ENCODE results near the gene PRPF8.

The PRPF8 gene

GRCh38 chr17:1684378-1685189 is at the start of gene PRPF8:
PRPF8 (minus strand) TSS chr17:1684867; CDS start chr17:1684571, 296 bp downstream.
- H3K36me3 Mint-ChIP-seq = peaks cover 52% of the 10 kb centered on the region
- peaks cover 37% of the 10 kb centered on the region for H3K4me1 Mint-ChIP-seq
- peak; percentile 100 for ATAC-seq
- peak within 1 kb of the TSS; percentile 92 for H3K4me3 Mint-ChIP-seq
- no peaks in the 10 kb centered on the region for H3K27me3 Mint-ChIP-seq
- H3K27ac Mint-ChIP-seq = peak within 1 kb of the TSS; percentile 96
- no peaks in the 10 kb centered on the region for H3K9me3 Mint-ChIP-seq

GRCh38 chr17:1733759-1734158 is 49.1 kb upstream of the PRPF8 start:
- Mint-ChIP-seq H3K9me3 (no peaks in the 10 kb centered on the region), H3K27me3 (no peaks in the 10 kb centered on the region), H3K27ac (peak overlapping the region; percentile 77), H3K4me3 (no peak overlapping the region), H3K4me1 (peaks cover 53% of the 10 kb centered on the region), H3K36me3 (peaks cover 57% of the 10 kb centered on the region)
- ATAC-seq = no peak

GRCh38 chr17:1732833-1733321 is 48.2 kb upstream of the PRPF8 start:
- ATAC-seq = peak; percentile 87
- no peaks in the 10 kb centered on the region for H3K27me3 Mint-ChIP-seq
- H3K4me1 Mint-ChIP-seq = peaks cover 62% of the 10 kb centered on the region
- peak overlapping the region; percentile 56 for H3K4me3 Mint-ChIP-seq
- peaks cover 57% of the 10 kb centered on the region for H3K36me3 Mint-ChIP-seq
- H3K27ac Mint-ChIP-seq = peak overlapping the region; percentile 77
- H3K9me3 Mint-ChIP-seq = no peaks in the 10 kb centered on the region

- Mint-ChIP-seq H3K36me3 (peaks cover 55% of the 10 kb centered on the region), H3K27me3 (no peaks in the 10 kb centered on the region), H3K27ac (peak overlapping the region; percentile 77), H3K4me1 (peaks cover 66% of the 10 kb centered on the region), H3K4me3 (peak overlapping the region; percentile 56), H3K9me3 (no peaks in the 10 kb centered on the region)
- ATAC-seq = no peak
Measured at GRCh38 chr17:1732241-1732832, 47.7 kb upstream of the PRPF8 start.

GRCh38 chr17:1731194-1731506 is 46.5 kb upstream of the PRPF8 start:
- H3K4me1 Mint-ChIP-seq = peaks cover 68% of the 10 kb centered on the region
- no peaks in the 10 kb centered on the region for H3K9me3 Mint-ChIP-seq
- no peak overlapping the region for H3K27ac Mint-ChIP-seq
- peaks cover 45% of the 10 kb centered on the region for H3K36me3 Mint-ChIP-seq
- H3K4me3 Mint-ChIP-seq = no peak overlapping the region
- no peak for ATAC-seq
- H3K27me3 Mint-ChIP-seq = no peaks in the 10 kb centered on the region

- Mint-ChIP-seq H3K9me3 (no peaks in the 10 kb centered on the region), H3K36me3 (peaks cover 43% of the 10 kb centered on the region), H3K27ac (peak overlapping the region; percentile 36), H3K4me1 (peaks cover 72% of the 10 kb centered on the region), H3K4me3 (no peak overlapping the region), H3K27me3 (no peaks in the 10 kb centered on the region)
- ATAC-seq = no peak
Measured at GRCh38 chr17:1730326-1731193, 45.9 kb upstream of the PRPF8 start.

- Mint-ChIP-seq H3K27me3 (no peaks in the 10 kb centered on the region), H3K27ac (peak overlapping the region; percentile 36), H3K9me3 (no peaks in the 10 kb centered on the region), H3K4me3 (peak overlapping the region; percentile 30), H3K4me1 (peaks cover 76% of the 10 kb centered on the region), H3K36me3 (peaks cover 43% of the 10 kb centered on the region)
- ATAC-seq = no peak
Measured at GRCh38 chr17:1729966-1730325, 45.3 kb upstream of the PRPF8 start.

- Mint-ChIP-seq H3K27ac (peak overlapping the region; percentile 16), H3K4me1 (peaks cover 68% of the 10 kb centered on the region)
- ATAC-seq = no peak
Measured at GRCh38 chr17:1727876-1728630, 43.4 kb upstream of the PRPF8 start.

GRCh38 chr17:1727258-1727789 is 42.7 kb upstream of the PRPF8 start:
- no peaks in the 10 kb centered on the region for H3K27me3 Mint-ChIP-seq
- H3K9me3 Mint-ChIP-seq = no peaks in the 10 kb centered on the region
- no peak overlapping the region for H3K4me3 Mint-ChIP-seq
- H3K27ac Mint-ChIP-seq = peak overlapping the region; percentile 16
- peaks cover 68% of the 10 kb centered on the region for H3K4me1 Mint-ChIP-seq
- no peak for ATAC-seq
- peaks cover 31% of the 10 kb centered on the region for H3K36me3 Mint-ChIP-seq

More at GRCh38 chr17:1727876-1728630, 43.4 kb upstream of the PRPF8 start:
- Mint-ChIP-seq H3K9me3 (no peaks in the 10 kb centered on the region), H3K4me3 (no peak overlapping the region), H3K36me3 (peaks cover 31% of the 10 kb centered on the region), H3K27me3 (no peaks in the 10 kb centered on the region)

- H3K4me3 Mint-ChIP-seq = no peak overlapping the region
Measured at GRCh38 chr17:1726626-1727257, 42.1 kb upstream of the PRPF8 start.

GRCh38 chr17:1725642-1726511 is 41.2 kb upstream of the PRPF8 start:
- Mint-ChIP-seq H3K4me1 (peaks cover 73% of the 10 kb centered on the region), H3K36me3 (peaks cover 31% of the 10 kb centered on the region), H3K4me3 (peak overlapping the region; percentile 81)

More at GRCh38 chr17:1726626-1727257, 42.1 kb upstream of the PRPF8 start:
- Mint-ChIP-seq H3K27me3 (no peaks in the 10 kb centered on the region), H3K36me3 (peaks cover 31% of the 10 kb centered on the region), H3K27ac (no peak overlapping the region), H3K4me1 (peaks cover 70% of the 10 kb centered on the region), H3K9me3 (no peaks in the 10 kb centered on the region)
- ATAC-seq = no peak

GRCh38 chr17:1724869-1725641 is 40.4 kb upstream of the PRPF8 start:
- Mint-ChIP-seq H3K36me3 (peaks cover 30% of the 10 kb centered on the region), H3K27ac (peak overlapping the region; percentile 99), H3K27me3 (no peaks in the 10 kb centered on the region), H3K9me3 (no peaks in the 10 kb centered on the region), H3K4me3 (peak overlapping the region; percentile 81), H3K4me1 (peaks cover 78% of the 10 kb centered on the region)
- ATAC-seq = peak; percentile 71

More at GRCh38 chr17:1725642-1726511, 41.2 kb upstream of the PRPF8 start:
- no peaks in the 10 kb centered on the region for H3K27me3 Mint-ChIP-seq
- peak overlapping the region; percentile 99 for H3K27ac Mint-ChIP-seq
- ATAC-seq = no peak
- no peaks in the 10 kb centered on the region for H3K9me3 Mint-ChIP-seq
